SH-SY5Y (cell line): ENCODE data around the gene SPTB.

Experiments used
- GATA2 ChIP-seq: IDR thresholded peaks from 2 replicates; pipeline ENCODE4 v1.6.1; 2011; ENCODE audit warnings: mild to moderate bottlenecking, low read depth, low read length
- GATA3 ChIP-seq: IDR thresholded peaks from 2 replicates; pipeline ENCODE4 v1.6.1; 2011; ENCODE audit warnings: low read depth, mild to moderate bottlenecking, low read length, moderate library complexity

DNA sequence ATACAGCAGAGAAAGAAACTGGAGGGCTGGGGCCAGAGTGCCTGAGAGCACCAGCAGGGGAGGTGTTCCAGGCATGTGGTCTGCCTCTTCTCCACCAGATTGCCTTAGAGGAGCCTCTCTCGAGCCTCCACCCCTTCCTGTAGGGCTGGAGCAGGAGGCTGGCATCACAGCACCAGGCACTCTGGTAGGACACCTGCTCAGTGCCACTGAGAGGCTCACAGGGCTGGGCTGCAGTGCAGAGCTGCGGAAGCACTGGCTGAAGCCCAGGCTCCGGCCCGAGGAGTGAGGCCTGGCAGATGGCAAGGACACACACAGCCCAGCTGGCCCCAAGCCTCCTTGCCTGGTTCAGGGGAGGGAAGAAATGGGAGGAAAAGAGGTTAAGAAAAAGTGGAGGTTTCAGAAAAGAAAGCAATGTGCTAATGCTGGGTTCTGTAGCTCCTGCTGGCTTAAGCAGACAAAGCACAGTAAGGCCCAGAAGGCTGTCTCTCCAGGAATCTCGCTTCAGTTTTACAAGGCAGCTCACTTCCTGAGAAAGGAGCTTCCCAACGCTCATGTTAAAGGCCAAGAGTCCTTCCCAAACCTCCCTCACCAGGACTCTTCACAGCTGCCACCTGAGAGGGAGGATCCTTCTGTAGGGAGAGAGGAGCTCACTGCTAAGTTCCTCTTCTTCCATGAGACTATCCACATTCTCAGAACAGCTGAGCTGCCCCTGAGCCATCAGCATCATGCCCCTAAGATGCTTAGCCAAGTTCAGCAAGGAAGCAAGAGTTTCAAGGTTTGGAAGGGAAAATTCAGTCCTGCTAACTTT lies 23.8 kb downstream of the SPTB start:
- TF ChIP-seq GATA2 (no peak), GATA3 (no peak)
